DOHH2 (cell line): ENCODE measurements around the gene LRRC52.
"Not testable (repeated sequence)": the region's sequence is repeated elsewhere in the genome, so short reads cannot be mapped to it uniquely, and the experiment has no call there.

Experiments used
- H3F3A ChIP-seq: fragments of 200-600 bp; sonication (generic), shearing (Covaris generic); 2 replicates; pipeline ENCODE4 v1.6.0; 2016; ENCODE audit warnings: antibody characterized with exemption, mild to moderate bottlenecking; ENCODE audit not compliant: control insufficient read depth, insufficient read depth
- H3K27ac ChIP-seq: fragments of 200-600 bp; sonication (generic); 2 replicates; pipeline ENCODE4 v1.5.1; 2014; ENCODE audit warnings: low read depth, mild to moderate bottlenecking, low read length, moderate library complexity
- H3K27me3 ChIP-seq: fragments of 200-600 bp; sonication (generic); 2 replicates; pipeline ENCODE4 v1.6.1; 2014; ENCODE audit warnings: mild to moderate bottlenecking, low read length, mixed read lengths; ENCODE audit not compliant: control insufficient read depth
- H3K36me3 ChIP-seq: fragments of 200-600 bp; sonication (generic); 2 replicates; pipeline ENCODE4 v1.6.1; 2014; ENCODE audit warnings: mild to moderate bottlenecking, low read length, moderate library complexity, mixed read lengths; ENCODE audit not compliant: control insufficient read depth
- H3K4me1 ChIP-seq: fragments of 200-600 bp; sonication (generic); 2 replicates; pipeline ENCODE4 v1.6.1; 2014; ENCODE audit warnings: mild to moderate bottlenecking, low read length, mixed read lengths; ENCODE audit not compliant: control insufficient read depth
- H3K4me2 ChIP-seq: fragments of 200-600 bp; sonication (generic); 2 replicates; pipeline ENCODE4 v1.6.0; 2014; ENCODE audit warnings: mild to moderate bottlenecking, low read length, moderate library complexity
- H3K4me3 ChIP-seq: fragments of 200-600 bp; sonication (generic); 2 replicates; pipeline ENCODE4 v1.5.1; 2014; ENCODE audit warnings: mild to moderate bottlenecking, low read length, mixed read lengths
- H3K79me2 ChIP-seq: fragments of 200-600 bp; sonication (generic); 2 replicates; pipeline ENCODE4 v1.6.1; 2014; ENCODE audit warnings: mild to moderate bottlenecking, low read length, mixed read lengths; ENCODE audit not compliant: control insufficient read depth
- H3K9me2 ChIP-seq: fragments of 200-600 bp; sonication (generic); replicated peaks from 2 replicates; pipeline ENCODE4 v1.6.1; 2014; ENCODE audit warnings: mild to moderate bottlenecking, low read length, mixed read lengths; ENCODE audit not compliant: control insufficient read depth
- H3K9me3 ChIP-seq: fragments of 200-600 bp; sonication (generic); 2 replicates; pipeline ENCODE4 v1.6.1; 2014; ENCODE audit warnings: antibody characterized with exemption, low read length, mixed read lengths; ENCODE audit not compliant: control insufficient read depth, insufficient read depth
- H4K20me1 ChIP-seq: fragments of 200-600 bp; sonication (generic); 2 replicates; pipeline ENCODE4 v1.6.0; 2014; ENCODE audit warnings: low read depth, mild to moderate bottlenecking, antibody characterized with exemption, low read length, moderate library complexity; ENCODE audit not compliant: control insufficient read depth, insufficient read depth
- CTCF ChIP-seq: fragments of 200-600 bp; sonication (generic); IDR thresholded peaks from one replicate; pipeline ENCODE4 v1.5.1; 2014; ENCODE audit warnings: antibody characterized with exemption, mild to moderate bottlenecking, low read depth, low read length; ENCODE audit not compliant: poor library complexity, severe bottlenecking
- EZH2phosphoT487 ChIP-seq: fragments of 200-600 bp; sonication (generic); IDR thresholded peaks from 2 replicates; pipeline ENCODE4 v1.6.1; 2017; ENCODE audit warnings: borderline replicate concordance, mild to moderate bottlenecking, antibody characterized with exemption, low read length, moderate library complexity, mixed read lengths

LRRC52 gene

DNA sequence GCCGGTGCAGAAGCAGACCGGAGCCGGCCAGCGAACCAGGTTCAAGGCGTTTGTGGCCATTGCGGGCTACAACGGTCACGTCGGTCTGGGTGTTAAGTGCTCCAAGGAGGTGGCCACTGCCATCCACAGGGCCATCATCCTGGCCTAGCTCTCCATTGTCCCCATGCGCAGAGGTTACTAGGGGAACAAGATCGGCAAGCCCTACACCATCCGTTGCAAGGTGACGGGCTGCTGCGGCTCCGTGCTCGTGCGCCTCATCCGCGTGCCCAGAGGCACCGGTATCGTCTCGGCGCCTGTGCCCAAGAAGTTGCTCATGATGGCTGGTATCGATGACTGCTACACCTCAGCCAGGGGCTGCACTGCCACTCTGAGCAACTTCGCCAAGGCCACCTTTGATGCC, 38.1 kb downstream of the LRRC52 start:
- Histone ChIP-seq H3K79me2 (no peaks in the 10 kb centered on the region), H3K4me1 (no peaks in the 10 kb centered on the region), H3K4me2 (no peak overlapping the region), H3K9me3 (no peaks in the 10 kb centered on the region), H3F3A (no peaks in the 10 kb centered on the region), H3K27ac (no peak overlapping the region), H3K36me3 (no peaks in the 10 kb centered on the region), H3K4me3 (no peak overlapping the region), H3K9me2 (no peaks in the 10 kb centered on the region), H3K27me3 (peaks cover 38% of the 10 kb centered on the region), H4K20me1 (no peaks in the 10 kb centered on the region)
- no peak for TF ChIP-seq EZH2phosphoT487
- no peak for TF ChIP-seq CTCF

GRCh38 chr1:165586398-165586797, 42.6 kb downstream of the LRRC52 start:
- H3K4me2 ChIP-seq = no peak overlapping the region
- H3K27me3 ChIP-seq = peaks cover 60% of the 10 kb centered on the region
- no peaks in the 10 kb centered on the region for H3K9me2 ChIP-seq
- H4K20me1 ChIP-seq = peaks cover 6% of the 10 kb centered on the region; the same call in 1 of the 2 replicates
- H3K27ac ChIP-seq = no peak overlapping the region
- no peaks in the 10 kb centered on the region for H3K79me2 ChIP-seq
- H3K9me3 ChIP-seq = no peaks in the 10 kb centered on the region
- TF ChIP-seq EZH2phosphoT487 = no peak
- TF ChIP-seq CTCF = no peak
- no peaks in the 10 kb centered on the region for H3F3A ChIP-seq
- no peaks in the 10 kb centered on the region for H3K36me3 ChIP-seq
- no peak overlapping the region for H3K4me3 ChIP-seq
- H3K4me1 ChIP-seq = no peaks in the 10 kb centered on the region

GRCh38 chr1:165591391-165591790, 47.6 kb downstream of the LRRC52 start:
- peaks cover 76% of the 10 kb centered on the region for H3K27me3 ChIP-seq
- not testable (repeated sequence) for H3K4me3 ChIP-seq, H3K9me2 ChIP-seq, H3K4me2 ChIP-seq, H3K9me3 ChIP-seq, H3K79me2 ChIP-seq, H3K4me1 ChIP-seq, H3K27ac ChIP-seq, H3F3A ChIP-seq, H3K36me3 ChIP-seq
- H4K20me1 ChIP-seq = peaks cover 12% of the 10 kb centered on the region; the same call in 1 of the 2 replicates

GRCh38 chr1:165592945-165593823, 49.4 kb downstream of the LRRC52 start:
- TF ChIP-seq CTCF (peak; percentile 84), EZH2phosphoT487 (no peak)
- Histone ChIP-seq H3K9me2 (no peaks in the 10 kb centered on the region), H3K27me3 (peaks cover 78% of the 10 kb centered on the region), H3K4me2 (peak overlapping the region; percentile 25; the same call in 1 of the 2 replicates), H3K4me1 (peaks cover 17% of the 10 kb centered on the region), H3K79me2 (no peaks in the 10 kb centered on the region), H3K9me3 (no peaks in the 10 kb centered on the region), H3K4me3 (no peak overlapping the region), H3K27ac (no peak overlapping the region), H4K20me1 (peaks cover 12% of the 10 kb centered on the region; the same call in 1 of the 2 replicates), H3F3A (no peaks in the 10 kb centered on the region), H3K36me3 (no peaks in the 10 kb centered on the region)
